ENCODE measurements around the gene MYL6B. TPM values are rescaled to one million over a fixed set of nuclear protein-coding genes. Genes with fewer than 3 reads are reported as not detected.

MYL6B gene
- total RNA-seq, 2 donors from 2014 or later: 36.1 to 55.1 TPM

- peak overlapping the region; percentile 83 to 87 for H3K27ac ChIP-seq
- no peak for TF ChIP-seq CTCF (IDR thresholded peaks at IDR 0.05)
- no peak for DNase-seq (ENCODE audit: low spot score)
- H3K27me3 ChIP-seq: no peaks in the 10 kb centered on the region
- no peaks in the 10 kb centered on the region for H3K9me3 ChIP-seq
- H3K4me3 ChIP-seq: peak overlapping the region; percentile 64 to 78
- peaks cover 0 to 24% of the 10 kb centered on the region in 2 donors for H3K4me1 ChIP-seq
- H3K36me3 ChIP-seq: peaks cover 33% of the 10 kb centered on the region
Measured at GRCh38 chr12:56104815-56105608, 47.4 kb upstream of the MYL6B start.

GRCh38 chr12:56105609-56105902 lies 46.8 kb upstream of the MYL6B start:
- H3K27me3 ChIP-seq: no peaks in the 10 kb centered on the region
- H3K9me3 ChIP-seq: no peaks in the 10 kb centered on the region
- H3K27ac ChIP-seq: no peak overlapping the region
- DNase-seq (ENCODE audit: low spot score): no peak
- H3K4me3 ChIP-seq: peak overlapping the region; percentile 64 to 78
- H3K4me1 ChIP-seq: peaks cover 0 to 24% of the 10 kb centered on the region in 2 donors
- no peak for TF ChIP-seq CTCF (IDR thresholded peaks at IDR 0.05)
- H3K36me3 ChIP-seq: peaks cover 38% of the 10 kb centered on the region

GRCh38 chr12:56107242-56107641 lies 45.1 kb upstream of the MYL6B start:
- Histone ChIP-seq H3K27ac (no peak overlapping the region), H3K36me3 (peaks cover 55% of the 10 kb centered on the region), H3K9me3 (no peaks in the 10 kb centered on the region), H3K4me3 (no peak overlapping the region), H3K27me3 (no peaks in the 10 kb centered on the region), H3K4me1 (peaks cover 0 to 24% of the 10 kb centered on the region in 2 donors)
- no peak for TF ChIP-seq CTCF (IDR thresholded peaks at IDR 0.05)
- DNase-seq (ENCODE audit: low spot score): no peak

- no peak for TF ChIP-seq CTCF (IDR thresholded peaks at IDR 0.05)
- peaks cover 70% of the 10 kb centered on the region for H3K36me3 ChIP-seq
Measured at GRCh38 chr12:56110571-56110970, 41.8 kb upstream of the MYL6B start.

GRCh38 chr12:56114084-56114483 lies 38.3 kb upstream of the MYL6B start:
- H3K27me3 ChIP-seq: no peaks in the 10 kb centered on the region
- no peak for DNase-seq (ENCODE audit: low spot score)
- no peak overlapping the region for H3K27ac ChIP-seq
- H3K4me3 ChIP-seq: no peak overlapping the region
- H3K36me3 ChIP-seq: peaks cover 46% of the 10 kb centered on the region
- H3K9me3 ChIP-seq: no peaks in the 10 kb centered on the region
- no peak for TF ChIP-seq CTCF (IDR thresholded peaks at IDR 0.05)
- peaks cover 0 to 16% of the 10 kb centered on the region in 2 donors for H3K4me1 ChIP-seq

More at GRCh38 chr12:56110571-56110970, 41.8 kb upstream of the MYL6B start:
- peaks cover 0 to 13% of the 10 kb centered on the region in 2 donors for H3K4me1 ChIP-seq
- no peak overlapping the region for H3K27ac ChIP-seq
- no peak for DNase-seq (ENCODE audit: low spot score)
- H3K4me3 ChIP-seq: no peak overlapping the region
- H3K27me3 ChIP-seq: no peaks in the 10 kb centered on the region
- no peaks in the 10 kb centered on the region for H3K9me3 ChIP-seq

- Histone ChIP-seq H3K9me3 (no peaks in the 10 kb centered on the region), H3K36me3 (peaks cover 34% of the 10 kb centered on the region), H3K27me3 (no peaks in the 10 kb centered on the region), H3K4me3 (peak overlapping the region; percentile 71 to 76), H3K27ac (peak overlapping the region; percentile 94 to 95), H3K4me1 (peaks cover 0 to 29% of the 10 kb centered on the region in 2 donors)
- TF ChIP-seq CTCF (IDR thresholded peaks at IDR 0.05): no peak
- DNase-seq (ENCODE audit: low spot score): no peak
Measured at GRCh38 chr12:56115329-56115728, 37.1 kb upstream of the MYL6B start.

All from right atrium auricular region (tissue), 2 donors.